SK-N-DZ (cell line): ENCODE results near the gene SLC25A42.
"Not testable (repeated sequence)": the region's sequence is repeated elsewhere in the genome, so short reads cannot be mapped to it uniquely, and the experiment has no call there.

Source experiments
- DNase-seq: peaks from one replicate; pipeline ENCODE4 v3.0.0-alpha.2; 2015; ENCODE audit warnings: low spot score

The SLC25A42 gene

GRCh38 chr19:19068659-19069654, 5.2 kb downstream of the SLC25A42 start:
- no peak for DNase-seq

DNA sequence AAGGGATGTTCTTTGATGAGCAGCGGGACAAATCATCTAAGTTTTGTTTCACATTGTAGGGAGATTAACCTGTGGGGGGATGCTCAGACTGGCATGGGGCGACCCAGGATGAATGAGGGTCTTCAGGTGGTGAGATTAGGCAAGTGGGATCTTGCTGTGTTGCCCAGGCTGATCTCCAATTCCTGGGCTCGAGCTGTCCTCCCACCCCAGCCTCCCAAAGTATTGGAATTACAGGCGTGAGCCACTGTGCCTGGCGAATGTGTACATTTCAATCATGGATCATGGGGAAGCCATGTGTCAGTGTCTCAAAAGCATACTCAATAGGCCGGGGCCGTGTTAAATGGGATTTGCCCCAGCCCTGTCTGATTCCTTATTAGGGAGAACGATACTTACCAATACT, 8.1 kb downstream of the SLC25A42 start:
- DNase-seq, result no peak

GRCh38 chr19:19074196-19074882, 10.5 kb downstream of the SLC25A42 start:
- no peak for DNase-seq

- no peak for DNase-seq
These were observed 11.3 kb downstream of the SLC25A42 start for GRCh38 chr19:19075126-19075525.

GRCh38 chr19:19076476-19076875, 12.7 kb downstream of the SLC25A42 start:
- DNase-seq, result no peak

DNA sequence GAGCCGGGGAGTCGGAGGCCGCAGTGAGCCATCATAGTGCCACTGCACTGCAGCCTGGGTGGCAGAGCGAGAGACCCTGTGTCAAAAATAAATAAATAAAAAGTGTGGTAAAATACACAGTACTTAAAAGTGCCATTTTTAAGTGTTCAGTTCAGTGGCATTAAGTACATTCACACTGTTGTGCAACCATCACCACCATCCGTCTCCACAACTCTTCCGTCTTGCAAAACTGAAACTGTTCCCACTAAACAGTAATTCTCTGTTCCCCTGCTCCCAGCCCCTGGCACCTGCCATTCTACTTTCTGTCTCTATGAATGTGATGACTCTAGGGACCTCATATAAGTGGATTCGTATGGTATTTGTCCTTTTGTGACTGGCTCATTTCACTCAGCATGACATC, 13.3 kb downstream of the SLC25A42 start:
- no peak for DNase-seq

DNA sequence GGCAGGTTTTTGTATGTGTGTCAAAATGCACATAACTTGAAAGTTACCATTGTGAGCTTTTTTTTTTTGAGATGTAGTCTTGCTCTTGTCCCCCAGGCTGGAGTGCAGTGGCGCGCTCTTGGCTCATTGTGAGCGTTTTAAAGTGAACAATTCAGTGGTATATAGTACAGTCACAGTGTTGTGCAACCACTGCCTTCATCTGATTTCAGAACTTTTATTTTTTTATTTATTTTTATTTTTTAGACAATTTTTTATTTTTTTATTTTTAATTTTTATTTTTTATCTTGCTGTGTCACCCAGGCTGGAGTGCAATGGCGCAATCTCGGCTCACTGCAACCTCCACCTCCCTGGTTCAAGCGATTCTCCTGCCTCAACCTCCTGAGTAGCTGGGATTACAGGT, 15.0 kb downstream of the SLC25A42 start:
- DNase-seq, result no peak

DNA sequence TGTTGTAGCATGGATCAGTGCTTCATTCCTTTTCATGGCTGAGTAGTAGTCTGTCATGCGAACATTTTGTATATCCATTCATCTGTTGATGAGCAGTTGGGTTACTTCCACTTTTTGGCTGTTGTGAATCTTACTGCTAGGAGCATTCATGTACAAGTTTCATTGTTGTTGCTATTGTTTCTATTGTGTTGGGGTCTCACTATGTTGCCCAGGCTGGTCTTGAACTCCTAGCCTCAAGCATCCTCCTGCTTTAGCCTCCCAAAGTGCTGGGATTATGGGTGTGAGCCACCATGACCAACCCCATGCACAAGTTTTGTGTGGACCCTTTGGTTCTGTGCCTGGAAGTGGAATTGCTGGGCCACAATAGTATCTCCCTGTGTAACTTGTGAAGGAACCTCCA, 15.8 kb downstream of the SLC25A42 start:
- DNase-seq, result no peak

GRCh38 chr19:19081642-19082151, 17.9 kb downstream of the SLC25A42 start:
- no peak for DNase-seq

GRCh38 chr19:19083413-19084178, 19.8 kb downstream of the SLC25A42 start:
- DNase-seq, result no peak

DNA sequence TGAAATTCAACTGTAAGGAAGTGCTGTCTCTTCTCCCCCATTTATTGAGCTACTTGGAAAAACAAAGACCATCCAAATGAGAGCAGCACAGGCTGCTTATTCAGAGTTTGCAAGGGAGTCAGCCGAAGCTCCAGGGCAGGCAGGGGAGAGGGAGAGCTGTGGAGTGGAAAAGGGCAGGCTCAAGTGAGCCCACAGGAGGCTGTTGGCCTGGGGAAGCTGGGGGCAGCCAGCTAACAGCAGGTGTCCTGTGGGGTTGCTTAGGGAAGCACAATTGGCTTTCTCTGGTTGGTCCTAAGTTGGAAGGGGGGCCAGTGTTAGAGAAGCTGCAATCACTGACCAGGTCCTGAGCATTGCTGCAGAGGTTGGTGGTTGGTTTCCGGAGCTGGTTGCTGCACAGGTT, 23.9 kb downstream of the SLC25A42 start:
- DNase-seq, result no peak

DNA sequence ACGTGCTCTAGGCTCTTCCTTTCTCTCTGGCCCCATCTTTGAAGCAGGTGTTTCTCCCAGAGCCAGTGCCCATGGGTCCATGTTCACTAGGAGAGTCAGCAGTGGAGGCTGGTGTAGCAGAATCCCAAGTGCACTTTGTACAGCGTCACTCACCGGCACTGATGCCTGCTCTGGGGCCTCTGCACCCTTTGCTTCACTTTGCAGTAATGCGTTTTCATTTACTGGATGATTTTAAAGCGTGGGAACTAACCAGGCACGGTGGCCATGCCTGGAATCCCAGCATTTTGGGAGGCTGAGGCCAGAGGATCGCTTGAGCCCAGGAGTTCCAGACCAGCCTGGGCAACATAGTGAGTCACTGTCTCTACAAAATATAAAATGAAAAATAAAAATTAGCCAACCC, 30.7 kb downstream of the SLC25A42 start:
- DNase-seq, result no peak

- no peak for DNase-seq
These were observed 31.9 kb downstream of the SLC25A42 start for GRCh38 chr19:19095691-19096090.

GRCh38 chr19:19096641-19097627, 33.1 kb downstream of the SLC25A42 start:
- no peak for DNase-seq

GRCh38 chr19:19098084-19098702, 34.4 kb downstream of the SLC25A42 start:
- no peak for DNase-seq

DNA sequence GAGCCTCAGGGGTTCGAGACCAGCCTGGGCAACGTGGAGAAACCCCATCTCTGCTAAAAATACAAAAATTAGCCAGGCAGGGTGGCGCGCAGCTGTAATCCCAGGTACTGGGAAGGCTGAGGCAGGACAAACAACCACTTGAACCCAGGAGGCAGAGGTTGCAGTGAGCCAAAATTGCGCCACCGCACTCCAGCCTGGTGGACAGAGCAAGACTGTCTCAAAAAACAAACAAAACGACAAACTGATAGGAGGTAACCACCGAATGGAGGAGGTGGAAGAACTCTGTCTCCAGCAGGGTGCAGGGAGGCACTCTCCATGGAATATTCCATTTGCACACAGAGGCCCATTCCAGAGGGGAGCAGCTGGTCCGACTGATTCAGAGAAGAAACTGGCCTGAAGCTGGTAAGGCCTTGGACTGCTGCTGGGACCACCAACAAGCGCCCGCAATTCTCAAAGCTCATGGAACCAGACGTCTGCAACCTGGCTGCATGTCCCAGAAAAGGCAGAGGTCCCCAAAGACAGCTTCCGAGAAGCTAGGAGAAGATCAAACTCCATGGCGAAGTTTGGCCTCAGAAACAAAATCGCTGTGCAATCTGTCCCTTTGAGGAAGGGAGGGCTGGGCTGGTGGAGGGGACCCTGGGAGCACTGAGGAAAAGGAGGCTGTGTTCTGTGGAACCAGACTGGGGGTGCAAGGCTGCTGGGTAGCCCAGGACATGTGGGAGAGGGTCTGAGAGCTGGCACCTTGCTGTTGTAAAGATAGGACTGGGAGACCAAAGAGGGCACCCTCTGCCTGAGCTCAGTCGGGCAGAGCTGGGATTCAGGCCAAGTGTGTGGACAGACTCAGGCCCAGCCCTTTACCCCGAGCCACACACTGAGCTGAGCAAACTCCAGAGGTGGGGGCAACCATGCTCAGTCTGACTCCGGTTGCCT, 35.2 kb downstream of the SLC25A42 start:
- no peak for DNase-seq

DNA sequence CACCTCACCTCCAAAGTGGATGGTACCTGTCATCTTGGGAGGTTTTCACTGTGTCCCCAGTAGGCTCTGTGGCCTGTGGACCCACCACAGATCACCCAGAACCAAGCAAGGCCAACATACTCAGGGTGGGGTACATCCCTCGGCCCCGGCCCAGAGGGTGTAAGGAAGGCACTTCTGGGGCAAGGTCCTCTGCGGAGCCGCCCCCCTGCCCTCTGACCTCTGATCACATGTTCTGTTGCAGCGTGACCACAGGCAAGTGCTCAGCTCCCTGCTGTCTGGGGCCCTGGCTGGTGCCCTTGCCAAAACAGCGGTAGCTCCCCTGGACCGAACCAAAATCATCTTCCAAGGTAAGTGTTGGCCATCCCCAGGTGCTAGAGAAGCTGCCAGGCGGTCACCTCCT, 37.7 kb downstream of the SLC25A42 start:
- DNase-seq, result no peak

- DNase-seq, result not testable (repeated sequence)
These were observed 38.8 kb downstream of the SLC25A42 start for GRCh38 chr19:19102566-19102965.

- DNase-seq, result no peak
These were observed 39.4 kb downstream of the SLC25A42 start for GRCh38 chr19:19103167-19103566.
